Bronchial epithelial cell (primary cell): ENCODE results near the gene MBOAT2. TPM values are rescaled to one million over a fixed set of nuclear protein-coding genes. Genes with fewer than 3 reads are reported as not detected.
"Not testable (repeated sequence)": the region's sequence is repeated elsewhere in the genome, so short reads cannot be mapped to it uniquely, and the experiment has no call there.

Source experiments
- DNase-seq: peaks from one replicate; pipeline ENCODE4 v3.0.0-alpha.2; 2010; ENCODE audit warnings: low read depth
- FAIRE-seq: peaks from 2 replicates; lab custom pipeline; 2011; peaks lifted over from hg19 to GRCh38; lab: Jason Lieb, UNC
- H3K27me3 ChIP-seq: 2 replicates; pipeline ENCODE4 v1.5.1; 2011; ENCODE audit warnings: low read length; ENCODE audit not compliant: control insufficient read depth, insufficient read depth
- H3K36me3 ChIP-seq: 2 replicates; pipeline ENCODE4 v1.5.1; 2011; ENCODE audit warnings: low read length; ENCODE audit not compliant: control insufficient read depth, insufficient read depth
- H3K4me3 ChIP-seq: 2 replicates; pipeline ENCODE4 v1.5.1; 2011; ENCODE audit warnings: mild to moderate bottlenecking, low read depth, low read length, control low read depth
- CTCF ChIP-seq: IDR thresholded peaks from 2 replicates; pipeline ENCODE4 v1.5.1; 2011; ENCODE audit warnings: mild to moderate bottlenecking, moderate library complexity, low read length, control low read depth, inconsistent platforms; ENCODE audit not compliant: insufficient read depth, severe bottlenecking
- total RNA-seq: library from RNA; depleted of rRNA; stranded (reverse); fragments of >200 nt; gene quantifications from 2 replicates; pipeline ENCODE4 v1.2.1, GENCODE V29; 2014

MBOAT2 gene
- total RNA-seq, 1 donor from 2014 or later = 145 TPM

- no peak for FAIRE-seq
- H3K4me3 ChIP-seq = no peak overlapping the region
- no peak for TF ChIP-seq CTCF
- DNase-seq = no peak
- H3K27me3 ChIP-seq = no peaks in the 10 kb centered on the region
- no peaks in the 10 kb centered on the region for H3K36me3 ChIP-seq
Observed at GRCh38 chr2:8974016-8974415, 29.5 kb downstream of the MBOAT2 start.

- not testable (repeated sequence) for FAIRE-seq, H3K4me3 ChIP-seq, H3K36me3 ChIP-seq
Observed at GRCh38 chr2:8973017-8973416, 30.5 kb downstream of the MBOAT2 start.

GRCh38 chr2:8972535-8972934 is 30.9 kb downstream of the MBOAT2 start:
- not testable (repeated sequence) for FAIRE-seq, H3K36me3 ChIP-seq, H3K4me3 ChIP-seq, H3K27me3 ChIP-seq, DNase-seq

More at GRCh38 chr2:8973017-8973416, 30.5 kb downstream of the MBOAT2 start:
- not testable (repeated sequence) for DNase-seq, H3K27me3 ChIP-seq

- H3K4me3 ChIP-seq, FAIRE-seq, H3K36me3 ChIP-seq, H3K27me3 ChIP-seq, DNase-seq: not testable (repeated sequence)
Observed at GRCh38 chr2:8969348-8969747, 34.1 kb downstream of the MBOAT2 start.

- peak; percentile 8 for DNase-seq
- Histone ChIP-seq H3K27me3 (no peaks in the 10 kb centered on the region), H3K4me3 (no peak overlapping the region), H3K36me3 (no peaks in the 10 kb centered on the region)
- TF ChIP-seq CTCF = no peak
- FAIRE-seq = no peak
Observed at GRCh38 chr2:8966123-8966908, 37.2 kb downstream of the MBOAT2 start.

- Histone ChIP-seq H3K36me3 (no peaks in the 10 kb centered on the region), H3K27me3 (no peaks in the 10 kb centered on the region), H3K4me3 (no peak overlapping the region)
- FAIRE-seq (no peak), DNase-seq (no peak)
- no peak for TF ChIP-seq CTCF
Observed at GRCh38 chr2:8965216-8965969, 38.1 kb downstream of the MBOAT2 start.

GRCh38 chr2:8962890-8963289 is 40.6 kb downstream of the MBOAT2 start:
- DNase-seq (no peak), FAIRE-seq (no peak)
- TF ChIP-seq CTCF = no peak

More at GRCh38 chr2:8962890-8963289, 40.6 kb downstream of the MBOAT2 start:
- no peak overlapping the region for H3K4me3 ChIP-seq
- H3K36me3 ChIP-seq = no peaks in the 10 kb centered on the region
- H3K27me3 ChIP-seq = no peaks in the 10 kb centered on the region
